NB4 (cell line): ENCODE measurements around the gene LEP.
"Not testable (repeated sequence)": the region's sequence is repeated elsewhere in the genome, so short reads cannot be mapped to it uniquely, and the experiment has no call there.

ENCODE experiments used
- DNase-seq: peaks from one replicate; pipeline ENCODE4 v3.0.0; 2010; ENCODE audit warnings: low read depth
- H3K4me3 ChIP-seq: one replicate; pipeline ENCODE4 v1.5.1; 2011; ENCODE audit warnings: mild to moderate bottlenecking, low read depth, low read length, moderate library complexity
- MYC ChIP-seq: IDR thresholded peaks from 2 replicates; pipeline ENCODE4 v1.6.1; 2011; ENCODE audit warnings: low read depth, low read length
- POLR2A ChIP-seq: IDR thresholded peaks from 2 replicates; pipeline ENCODE4 v1.6.1; 2011; ENCODE audit warnings: mild to moderate bottlenecking; ENCODE audit not compliant: insufficient read length; ENCODE audit errors: extremely low read depth
- TF ChIP-seq, protein P1 (sequence below): IDR thresholded peaks from one replicate; pipeline ENCODE4 v1.5.1; 2012; ENCODE audit warnings: low read depth, low read length
- TF ChIP-seq, protein P2 (sequence below): IDR thresholded peaks from 2 replicates; pipeline ENCODE4 v1.6.1; 2011; ENCODE audit warnings: low read depth, low read length

LEP gene

DNA sequence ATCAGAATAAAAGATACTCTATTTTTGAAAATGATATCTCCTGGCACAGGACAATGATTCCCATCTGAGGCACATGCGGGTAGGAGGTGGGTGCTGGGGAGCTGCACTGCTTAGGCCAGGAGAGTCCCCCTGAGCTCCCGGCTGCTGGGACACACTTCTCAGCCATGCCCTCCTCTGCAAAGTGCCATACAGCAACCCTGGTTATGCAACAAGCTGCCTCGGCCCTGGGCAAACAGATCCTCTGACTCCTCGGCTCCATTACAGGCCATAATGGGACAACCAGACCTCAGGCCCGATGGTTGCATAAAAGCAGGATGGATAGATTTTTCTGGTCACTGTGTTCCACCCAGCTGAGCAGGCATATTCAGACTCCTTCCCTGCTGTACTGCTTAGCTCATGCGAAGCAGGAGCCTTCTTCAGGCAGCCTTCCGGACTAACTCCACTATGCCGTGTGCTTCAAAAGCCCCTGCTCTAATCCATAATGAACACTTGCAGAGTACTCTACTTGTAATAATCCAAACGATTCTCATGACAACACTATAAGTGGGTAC is 6.5 kb upstream of the LEP start:
- DNase-seq, result no peak

DNA sequence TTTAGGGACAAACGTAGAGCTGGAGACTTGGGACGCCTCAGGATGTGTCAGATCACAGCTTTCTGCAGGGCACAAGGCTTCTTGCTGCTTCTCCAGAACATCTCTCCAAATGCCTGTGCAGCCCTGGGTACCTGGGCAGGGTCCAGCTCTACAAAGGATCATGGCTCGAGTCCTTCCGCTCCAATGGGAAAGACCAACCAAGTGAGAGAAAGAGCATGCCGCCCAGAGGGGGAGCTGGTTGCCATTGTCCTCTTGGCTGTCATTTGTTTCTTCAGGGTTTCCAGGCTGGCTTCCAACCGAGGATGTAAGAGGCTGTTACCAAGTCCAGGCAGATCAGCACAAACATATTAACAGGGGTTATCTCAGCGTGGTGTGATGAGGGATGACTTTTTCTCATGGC is 5.6 kb upstream of the LEP start:
- no peak overlapping the region for H3K4me3 ChIP-seq
- DNase-seq, result no peak
- no peak for TF ChIP-seq POLR2A
- TF ChIP-seq, protein P1, sequence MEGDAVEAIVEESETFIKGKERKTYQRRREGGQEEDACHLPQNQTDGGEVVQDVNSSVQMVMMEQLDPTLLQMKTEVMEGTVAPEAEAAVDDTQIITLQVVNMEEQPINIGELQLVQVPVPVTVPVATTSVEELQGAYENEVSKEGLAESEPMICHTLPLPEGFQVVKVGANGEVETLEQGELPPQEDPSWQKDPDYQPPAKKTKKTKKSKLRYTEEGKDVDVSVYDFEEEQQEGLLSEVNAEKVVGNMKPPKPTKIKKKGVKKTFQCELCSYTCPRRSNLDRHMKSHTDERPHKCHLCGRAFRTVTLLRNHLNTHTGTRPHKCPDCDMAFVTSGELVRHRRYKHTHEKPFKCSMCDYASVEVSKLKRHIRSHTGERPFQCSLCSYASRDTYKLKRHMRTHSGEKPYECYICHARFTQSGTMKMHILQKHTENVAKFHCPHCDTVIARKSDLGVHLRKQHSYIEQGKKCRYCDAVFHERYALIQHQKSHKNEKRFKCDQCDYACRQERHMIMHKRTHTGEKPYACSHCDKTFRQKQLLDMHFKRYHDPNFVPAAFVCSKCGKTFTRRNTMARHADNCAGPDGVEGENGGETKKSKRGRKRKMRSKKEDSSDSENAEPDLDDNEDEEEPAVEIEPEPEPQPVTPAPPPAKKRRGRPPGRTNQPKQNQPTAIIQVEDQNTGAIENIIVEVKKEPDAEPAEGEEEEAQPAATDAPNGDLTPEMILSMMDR, result no peak
- TF ChIP-seq, protein P2, sequence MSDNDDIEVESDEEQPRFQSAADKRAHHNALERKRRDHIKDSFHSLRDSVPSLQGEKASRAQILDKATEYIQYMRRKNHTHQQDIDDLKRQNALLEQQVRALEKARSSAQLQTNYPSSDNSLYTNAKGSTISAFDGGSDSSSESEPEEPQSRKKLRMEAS, result no peak
- no peak for TF ChIP-seq MYC

More for the DNA sequence above, 6.5 kb upstream of the LEP start:
- TF ChIP-seq, protein P2, result no peak
- no peak for TF ChIP-seq MYC
- no peak overlapping the region for H3K4me3 ChIP-seq

DNA sequence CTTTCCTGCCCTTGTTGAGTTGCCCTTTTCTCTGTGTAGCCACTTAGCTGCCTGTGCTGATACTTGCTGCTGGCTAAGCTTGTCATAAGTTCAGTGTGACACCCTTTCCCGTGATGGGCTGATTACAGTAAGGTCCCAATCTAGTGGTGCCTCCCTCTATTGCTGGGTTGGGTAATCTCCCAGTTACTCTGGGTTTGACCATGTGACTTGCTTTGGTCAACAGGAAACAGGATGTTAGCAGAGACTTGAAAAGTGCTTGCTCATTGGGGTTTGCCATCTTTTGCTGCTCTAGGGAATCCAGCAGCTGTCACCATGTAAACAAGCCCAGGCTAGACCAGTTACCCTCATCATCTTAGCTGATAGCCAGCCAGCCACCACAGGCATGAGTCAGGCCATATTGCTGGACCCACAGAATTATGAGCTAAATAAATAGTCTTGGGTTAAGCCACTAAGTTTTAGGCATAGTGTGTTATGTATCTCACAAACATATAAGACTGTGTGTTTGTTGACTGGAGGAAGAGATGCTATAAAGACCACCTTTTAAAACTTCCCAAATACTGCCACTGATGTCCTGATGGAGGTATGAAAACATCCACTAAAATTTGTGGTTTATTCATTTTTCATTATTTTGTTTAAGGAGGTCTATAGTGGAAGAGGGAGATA is 4.0 kb upstream of the LEP start:
- DNase-seq, result peak; percentile 99
- no peak overlapping the region for H3K4me3 ChIP-seq
- TF ChIP-seq, protein P1, result no peak
- TF ChIP-seq MYC (peak; percentile 65), POLR2A (peak; percentile 18)
- TF ChIP-seq, protein P2, result peak; percentile 96

DNA sequence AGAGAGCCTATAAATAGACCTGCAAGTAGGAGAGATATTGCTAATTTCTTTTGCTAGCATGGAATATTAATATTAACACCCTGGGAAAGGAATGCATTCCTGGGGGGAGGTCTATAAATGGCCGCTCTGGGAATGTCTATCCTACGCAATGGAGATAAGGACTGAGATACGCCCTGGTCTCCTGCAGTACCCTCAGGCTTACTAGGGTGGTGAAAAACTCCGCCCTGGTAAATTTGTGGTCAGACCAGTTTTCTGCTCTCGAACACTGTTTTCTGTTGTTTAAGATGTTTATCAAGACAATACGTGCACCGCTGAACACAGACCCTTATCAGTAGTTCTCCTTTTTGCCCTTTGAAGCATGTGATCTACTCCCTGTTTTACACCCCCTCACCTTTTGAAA is 1.9 kb upstream of the LEP start:
- not testable (repeated sequence) for DNase-seq, H3K4me3 ChIP-seq

DNA sequence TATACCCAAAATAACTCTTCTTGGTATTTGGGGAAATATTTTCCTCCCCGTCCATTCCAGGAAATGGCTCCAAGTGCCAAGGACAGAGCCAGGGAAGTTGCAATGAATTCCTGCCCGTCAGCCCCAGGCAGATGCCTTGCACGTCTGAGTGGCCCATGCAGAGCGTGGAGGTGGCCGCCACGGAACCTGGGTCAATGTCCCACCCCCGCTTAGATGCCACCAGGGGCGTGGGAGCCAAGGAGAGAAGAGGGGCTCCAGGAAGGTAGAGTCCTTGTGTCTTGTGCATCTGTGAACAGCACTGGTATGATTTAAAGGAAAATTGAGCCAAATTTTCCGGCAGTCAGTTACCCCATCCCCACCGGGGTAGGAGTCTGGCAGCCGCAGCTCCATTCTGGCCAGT is 1.6 kb downstream of the LEP start:
- TF ChIP-seq, protein P2, result no peak
- TF ChIP-seq POLR2A, result no peak
- TF ChIP-seq MYC, result no peak
- TF ChIP-seq, protein P1, result no peak
- no peak for DNase-seq
- no peak overlapping the region for H3K4me3 ChIP-seq

DNA sequence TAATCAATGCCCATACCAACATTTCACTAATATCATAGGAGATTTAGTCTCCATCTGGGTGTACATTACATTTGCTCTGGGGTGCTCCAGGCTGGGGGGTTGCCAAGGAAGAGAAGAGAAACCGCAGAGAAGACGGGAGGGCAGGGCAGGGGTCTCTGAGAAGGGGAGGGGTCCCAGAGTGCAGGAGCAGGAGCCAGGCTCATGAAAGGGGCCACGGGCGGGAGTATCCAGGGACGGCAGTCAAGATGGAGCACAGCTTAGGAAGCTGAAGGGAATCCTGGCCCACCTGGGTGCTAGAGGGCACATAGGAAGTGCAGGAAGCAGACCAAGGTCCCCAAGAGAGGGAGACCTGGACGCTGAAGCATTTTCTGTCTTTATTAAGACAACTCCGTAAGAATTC is 2.2 kb downstream of the LEP start:
- no peak for TF ChIP-seq POLR2A
- TF ChIP-seq MYC, result no peak
- TF ChIP-seq, protein P2, result no peak
- TF ChIP-seq, protein P1, result no peak
- DNase-seq, result no peak
- H3K4me3 ChIP-seq, result no peak overlapping the region

DNA sequence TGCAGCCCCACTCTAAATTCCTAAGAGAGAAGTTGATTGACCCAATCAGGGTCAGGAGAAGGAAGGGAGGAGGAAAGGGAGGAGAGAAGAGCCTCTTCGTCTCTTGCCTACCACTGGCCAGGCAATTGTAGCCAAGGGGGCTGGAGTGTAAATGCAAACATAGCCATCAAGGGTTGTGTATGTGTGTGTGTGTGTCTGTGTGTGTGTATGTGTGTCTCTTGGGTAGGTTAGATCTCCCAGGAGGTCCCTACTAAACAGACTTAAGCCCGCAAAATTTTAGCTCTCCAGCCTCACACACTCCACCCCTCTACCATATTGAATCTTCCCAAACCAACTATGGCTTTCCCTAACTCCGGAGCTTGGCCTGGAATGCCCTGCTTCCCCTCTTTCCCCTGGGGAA is 3.8 kb downstream of the LEP start:
- no peak overlapping the region for H3K4me3 ChIP-seq
- TF ChIP-seq POLR2A (no peak), MYC (no peak)
- TF ChIP-seq, protein P1, result no peak
- TF ChIP-seq, protein P2, result no peak
- no peak for DNase-seq
